Measurements from ENCODE around the gene RAB11FIP2.

GRCh38 chr10:118046395-118047156 is at the start of gene RAB11FIP2:
- TF ChIP-seq CTCF (IDR thresholded peaks at IDR 0.05) (peak in 2 of 6 experiments; percentile 7 to 16), POLR2A (IDR thresholded peaks at IDR 0.05) (peak in 1 of 2 donors; percentile 86)

All from thyroid gland (tissue), 4 donors.